Colonic mucosa (tissue), 4 donors: ENCODE data around the gene PLXNA2. TPM values are rescaled to one million over a fixed set of nuclear protein-coding genes. Genes with fewer than 3 reads are reported as not detected.

Experiments used
- DNase-seq: peaks from one replicate; pipeline ENCODE4 v3.0.0-alpha.2; 2020
- H3K27ac ChIP-seq: fragments of 200-600 bp; one replicate; pipeline ENCODE4 v1.8.0; 2021
- H3K27me3 ChIP-seq: fragments of 200-600 bp; one replicate; pipeline ENCODE4 v1.8.0; 2021
- H3K36me3 ChIP-seq: fragments of 200-600 bp; one replicate; pipeline ENCODE4 v1.8.0; 2021
- H3K4me1 ChIP-seq: fragments of 200-600 bp; one replicate; pipeline ENCODE4 v1.8.0; 2021; ENCODE audit warnings: mild to moderate bottlenecking
- H3K4me3 ChIP-seq: fragments of 200-600 bp; one replicate; pipeline ENCODE4 v1.8.0; 2021
- H3K9ac ChIP-seq, 2 donors: one replicate each; pipeline ENCODE4 v1.7.0; 2013; ENCODE audit warnings: control low read depth in 2 of 2, low read depth in 2 of 2, low read length in 2 of 2
- H3K9me3 ChIP-seq: fragments of 200-600 bp; one replicate; pipeline ENCODE4 v1.8.0; 2021
- intact Hi-C: fragments of 100-400 bp; cut with DNase I; formaldehyde crosslinking; loops from one replicate; pipeline ENCODE4 v1.14.1; 2022
- total RNA-seq, 2 donors: library from RNA; stranded (reverse); fragmentation: NEBNext Ultra II Directional in 1 of 2; extraction: Animal tissue kit (Norgen Biotek cat#: 25700) in 1 of 2; gene quantifications; one replicate each; pipeline ENCODE4 v1.2.1, GENCODE V29; 2021
- TF ChIP-seq, protein P1 (sequence below): fragments of 200-600 bp; IDR thresholded peaks from one replicate; pipeline ENCODE4 v1.8.0; 2022; ENCODE audit warnings: antibody characterized with exemption, mild to moderate bottlenecking
- donor health status: healthy.
- donor health status: DM: no; HTN: no; CAD: no.
- donor health status: DM: no; HTN: no; CAD: no.

Gene PLXNA2
- total RNA-seq, 2 donors from 2014 or later, result 46.1 to 81.6 TPM

DNA sequence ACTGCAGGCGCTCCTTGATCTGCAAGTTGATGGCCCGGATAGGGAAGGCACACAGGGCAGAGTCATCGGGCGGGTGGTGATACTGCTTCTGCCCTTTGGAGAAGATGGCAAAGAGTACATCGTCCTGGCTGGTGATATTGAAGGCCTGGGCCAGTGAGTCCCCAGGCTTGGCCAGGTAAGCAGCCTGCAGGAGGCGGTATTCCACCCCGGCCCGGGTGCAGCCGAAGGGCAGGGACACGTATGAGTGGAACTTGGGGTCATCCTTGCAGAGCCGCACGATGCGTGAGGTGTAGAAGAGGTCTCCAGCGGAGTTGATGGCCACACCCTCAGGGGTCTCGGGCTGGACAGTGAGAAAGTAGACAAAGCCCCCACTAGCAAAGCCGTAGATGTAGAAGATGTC is 27.4 kb downstream of the PLXNA2 start:
- Histone ChIP-seq H3K27ac (no peak overlapping the region), H3K27me3 (no peaks in the 10 kb centered on the region), H3K4me3 (no peak overlapping the region), H3K9me3 (no peaks in the 10 kb centered on the region), H3K36me3 (peaks cover 4% of the 10 kb centered on the region), H3K4me1 (no peaks in the 10 kb centered on the region), H3K9ac (no peak overlapping the region)
- intact Hi-C loops, result no loop called here
- DNase-seq, result no peak
- TF ChIP-seq, protein P1, sequence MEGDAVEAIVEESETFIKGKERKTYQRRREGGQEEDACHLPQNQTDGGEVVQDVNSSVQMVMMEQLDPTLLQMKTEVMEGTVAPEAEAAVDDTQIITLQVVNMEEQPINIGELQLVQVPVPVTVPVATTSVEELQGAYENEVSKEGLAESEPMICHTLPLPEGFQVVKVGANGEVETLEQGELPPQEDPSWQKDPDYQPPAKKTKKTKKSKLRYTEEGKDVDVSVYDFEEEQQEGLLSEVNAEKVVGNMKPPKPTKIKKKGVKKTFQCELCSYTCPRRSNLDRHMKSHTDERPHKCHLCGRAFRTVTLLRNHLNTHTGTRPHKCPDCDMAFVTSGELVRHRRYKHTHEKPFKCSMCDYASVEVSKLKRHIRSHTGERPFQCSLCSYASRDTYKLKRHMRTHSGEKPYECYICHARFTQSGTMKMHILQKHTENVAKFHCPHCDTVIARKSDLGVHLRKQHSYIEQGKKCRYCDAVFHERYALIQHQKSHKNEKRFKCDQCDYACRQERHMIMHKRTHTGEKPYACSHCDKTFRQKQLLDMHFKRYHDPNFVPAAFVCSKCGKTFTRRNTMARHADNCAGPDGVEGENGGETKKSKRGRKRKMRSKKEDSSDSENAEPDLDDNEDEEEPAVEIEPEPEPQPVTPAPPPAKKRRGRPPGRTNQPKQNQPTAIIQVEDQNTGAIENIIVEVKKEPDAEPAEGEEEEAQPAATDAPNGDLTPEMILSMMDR, result no peak

DNA sequence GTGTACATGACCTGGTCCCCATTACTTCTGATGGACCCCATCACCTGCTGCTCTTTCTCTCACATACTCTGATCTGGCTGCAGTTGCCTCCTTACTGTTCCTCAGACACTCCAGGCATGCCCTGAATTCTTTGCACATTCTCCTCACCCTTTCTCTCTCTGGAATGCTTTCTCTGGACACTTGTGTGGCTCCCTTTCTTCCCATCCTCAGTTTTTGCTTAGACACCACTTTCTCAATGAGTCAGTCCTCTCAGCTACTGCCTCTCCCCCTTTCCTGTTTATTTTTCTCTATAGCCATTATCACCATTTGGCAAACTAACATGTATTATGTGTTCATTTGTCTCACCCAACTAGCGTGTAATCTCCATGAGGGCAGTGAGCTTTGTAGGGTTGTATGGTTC is 28.1 kb downstream of the PLXNA2 start:
- TF ChIP-seq, protein P1, result no peak
- DNase-seq, result no peak
- H3K4me1 ChIP-seq, result no peaks in the 10 kb centered on the region
- H3K4me3 ChIP-seq, result no peak overlapping the region
- H3K9me3 ChIP-seq, result no peaks in the 10 kb centered on the region
- H3K36me3 ChIP-seq, result peaks cover 4% of the 10 kb centered on the region
- intact Hi-C loops, result no loop called here
- H3K27ac ChIP-seq, result no peak overlapping the region
- H3K9ac ChIP-seq, result no peak overlapping the region
- no peaks in the 10 kb centered on the region for H3K27me3 ChIP-seq

DNA sequence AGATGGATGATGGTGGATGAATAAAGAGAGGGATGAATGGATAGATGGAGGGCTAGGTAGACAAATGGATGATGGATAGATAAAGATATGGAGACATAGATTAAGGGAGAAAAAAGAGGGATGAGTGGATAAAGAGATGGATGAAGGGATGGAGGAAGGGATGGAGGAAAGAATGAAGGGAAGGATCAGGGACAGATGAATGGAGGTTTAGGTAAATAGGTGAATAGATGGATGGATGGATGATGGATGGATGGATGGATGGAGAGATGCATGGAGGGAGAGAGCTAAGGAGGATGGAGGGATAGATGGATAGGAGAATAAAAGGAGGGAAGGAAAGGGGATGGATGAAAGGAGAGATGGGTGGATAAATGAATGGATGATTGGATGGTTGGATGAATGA is 28.8 kb downstream of the PLXNA2 start:
- TF ChIP-seq, protein P1, result no peak
- Histone ChIP-seq H3K9me3 (no peaks in the 10 kb centered on the region), H3K9ac (no peak overlapping the region), H3K27me3 (no peaks in the 10 kb centered on the region), H3K36me3 (peaks cover 4% of the 10 kb centered on the region), H3K27ac (no peak overlapping the region), H3K4me1 (no peaks in the 10 kb centered on the region), H3K4me3 (no peak overlapping the region)
- no peak for DNase-seq
- intact Hi-C loops, result no loop called here

DNA sequence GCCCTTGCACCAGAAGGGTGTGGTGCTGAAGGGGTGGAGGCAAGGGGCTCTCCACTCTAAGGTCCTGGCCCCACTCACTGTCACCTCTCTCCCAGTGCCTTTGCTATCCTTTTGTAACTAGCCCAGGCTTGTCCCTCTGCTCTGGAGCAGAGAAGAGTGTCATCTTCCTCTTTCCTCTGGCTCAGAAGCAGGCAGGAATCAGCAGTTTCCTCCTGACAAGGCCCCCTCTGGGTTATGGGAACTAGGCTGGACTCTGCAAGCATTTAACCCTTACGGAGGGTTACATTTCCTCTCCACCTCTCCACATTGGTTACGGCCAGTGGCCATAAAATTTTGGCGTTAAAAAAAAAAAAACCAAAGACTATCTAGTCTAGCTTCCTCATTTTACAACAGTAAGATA is 30.4 kb downstream of the PLXNA2 start:
- intact Hi-C loops, result no loop called here
- H3K27ac ChIP-seq, result no peak overlapping the region
- H3K9me3 ChIP-seq, result no peaks in the 10 kb centered on the region
- TF ChIP-seq, protein P1, result no peak
- DNase-seq, result no peak
- no peaks in the 10 kb centered on the region for H3K4me1 ChIP-seq
- H3K27me3 ChIP-seq, result no peaks in the 10 kb centered on the region
- no peak overlapping the region for H3K9ac ChIP-seq
- no peak overlapping the region for H3K4me3 ChIP-seq
- H3K36me3 ChIP-seq, result peaks cover 4% of the 10 kb centered on the region

DNA sequence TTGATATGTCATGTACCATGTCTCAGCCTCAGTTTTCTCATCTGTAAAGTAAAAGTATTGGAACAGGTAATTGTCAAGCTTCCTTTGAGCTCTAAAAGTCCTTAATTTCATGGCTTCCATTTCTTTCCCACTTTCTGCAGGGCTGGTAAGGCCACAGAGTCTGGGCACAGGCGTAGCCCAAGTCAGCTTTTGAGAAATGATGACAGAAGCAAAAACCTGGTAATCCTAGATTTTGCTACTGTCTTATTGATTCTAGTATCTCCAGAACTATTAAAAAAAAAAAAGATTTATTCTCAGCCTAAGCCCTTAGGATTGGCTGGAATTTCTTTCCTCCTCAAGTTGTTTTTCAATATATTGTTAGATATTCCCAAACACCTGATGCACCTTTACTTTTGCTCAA is 31.3 kb downstream of the PLXNA2 start:
- H3K9ac ChIP-seq, result no peak overlapping the region
- no peak for DNase-seq
- no peak overlapping the region for H3K27ac ChIP-seq
- no peaks in the 10 kb centered on the region for H3K9me3 ChIP-seq
- intact Hi-C loops, result no loop called here
- no peaks in the 10 kb centered on the region for H3K27me3 ChIP-seq
- peaks cover 4% of the 10 kb centered on the region for H3K36me3 ChIP-seq
- H3K4me1 ChIP-seq, result no peaks in the 10 kb centered on the region
- TF ChIP-seq, protein P1, result no peak
- H3K4me3 ChIP-seq, result no peak overlapping the region
